Measurements from ENCODE around the gene PROCR. TPM values are rescaled to one million over a fixed set of nuclear protein-coding genes. Genes with fewer than 3 reads are reported as not detected.
"Not testable (repeated sequence)": the region's sequence is repeated elsewhere in the genome, so short reads cannot be mapped to it uniquely, and the experiment has no call there.

PROCR gene
- polyA plus RNA-seq, 1 donor from 2014 or later, result 0.30 TPM

- not testable (repeated sequence) for H3K9ac ChIP-seq (ENCODE audit: low read length); H3K9me3 ChIP-seq (ENCODE audit: low read length); H3K79me2 ChIP-seq (replicated peaks; ENCODE audit: insufficient read depth, low read length); H3K4me2 ChIP-seq (ENCODE audit: low read length); H3K4me3 ChIP-seq (ENCODE audit: low read length); H3K27me3 ChIP-seq (ENCODE audit: insufficient read depth, low read depth, low read length); H3K36me3 ChIP-seq (ENCODE audit: insufficient read depth, low read length); H4K20me1 ChIP-seq (ENCODE audit: insufficient read depth); H2AFZ ChIP-seq (ENCODE audit: low read depth, low read length); H3K27ac ChIP-seq (ENCODE audit: low read length); H3F3A ChIP-seq (ENCODE audit: insufficient read depth, low read length, poor library complexity, severe bottlenecking); H3K9me2 ChIP-seq (ENCODE audit: insufficient read depth, low read length)
Observed at GRCh38 chr20:35193031-35193791, 21.3 kb downstream of the PROCR start.

- no peaks in the 10 kb centered on the region for H4K20me1 ChIP-seq (ENCODE audit: insufficient read depth)
- no peaks in the 10 kb centered on the region for H3K9me3 ChIP-seq (ENCODE audit: low read length)
- no peaks in the 10 kb centered on the region for H3K27me3 ChIP-seq (ENCODE audit: insufficient read depth, low read depth, low read length)
- H2AFZ ChIP-seq (ENCODE audit: low read depth, low read length), result no peak overlapping the region
- H3K4me3 ChIP-seq (ENCODE audit: low read length), result no peak overlapping the region
- no peaks in the 10 kb centered on the region for H3K79me2 ChIP-seq (replicated peaks; ENCODE audit: insufficient read depth, low read length)
- H3K36me3 ChIP-seq (ENCODE audit: insufficient read depth, low read length), result no peaks in the 10 kb centered on the region
- H3K9me2 ChIP-seq (ENCODE audit: insufficient read depth, low read length), result no peaks in the 10 kb centered on the region
- no peak for TF ChIP-seq SMC3 (conservative IDR thresholded peaks at IDR 0.05; ENCODE audit: poor library complexity)
- no peak for TF ChIP-seq EP300 (conservative IDR thresholded peaks at IDR 0.05; ENCODE audit: poor library complexity, severe bottlenecking)
- no peak for TF ChIP-seq TAF1 (IDR thresholded peaks at IDR 0.05; ENCODE audit: low read depth)
- no peak for TF ChIP-seq MXI1 (conservative IDR thresholded peaks at IDR 0.05; ENCODE audit: poor library complexity, severe bottlenecking)
- TF ChIP-seq POLR2AphosphoS5 (IDR thresholded peaks at IDR 0.05), result no peak
- no peak for TF ChIP-seq EZH2 (IDR thresholded peaks at IDR 0.05; ENCODE audit: borderline replicate concordance, insufficient read depth, low read length, poor library complexity, severe bottlenecking)
- no peak for TF ChIP-seq CTCF (IDR thresholded peaks at IDR 0.05; ENCODE audit: poor library complexity, severe bottlenecking)
- TF ChIP-seq RAD21 (conservative IDR thresholded peaks at IDR 0.05), result no peak
- TF ChIP-seq REST (IDR thresholded peaks at IDR 0.05; ENCODE audit: borderline replicate concordance), result no peak
- no peak overlapping the region for H3K9ac ChIP-seq (ENCODE audit: low read length)
- no peak overlapping the region for H3K4me2 ChIP-seq (ENCODE audit: low read length)
- H3K27ac ChIP-seq (ENCODE audit: low read length), result no peak overlapping the region
- H3F3A ChIP-seq (ENCODE audit: insufficient read depth, low read length, poor library complexity, severe bottlenecking), result no peaks in the 10 kb centered on the region
Observed at GRCh38 chr20:35196313-35196712, 24.4 kb downstream of the PROCR start.

All from neural cell (in vitro differentiated cells).